ENCODE data around the gene STING1.

The STING1 gene

DNA sequence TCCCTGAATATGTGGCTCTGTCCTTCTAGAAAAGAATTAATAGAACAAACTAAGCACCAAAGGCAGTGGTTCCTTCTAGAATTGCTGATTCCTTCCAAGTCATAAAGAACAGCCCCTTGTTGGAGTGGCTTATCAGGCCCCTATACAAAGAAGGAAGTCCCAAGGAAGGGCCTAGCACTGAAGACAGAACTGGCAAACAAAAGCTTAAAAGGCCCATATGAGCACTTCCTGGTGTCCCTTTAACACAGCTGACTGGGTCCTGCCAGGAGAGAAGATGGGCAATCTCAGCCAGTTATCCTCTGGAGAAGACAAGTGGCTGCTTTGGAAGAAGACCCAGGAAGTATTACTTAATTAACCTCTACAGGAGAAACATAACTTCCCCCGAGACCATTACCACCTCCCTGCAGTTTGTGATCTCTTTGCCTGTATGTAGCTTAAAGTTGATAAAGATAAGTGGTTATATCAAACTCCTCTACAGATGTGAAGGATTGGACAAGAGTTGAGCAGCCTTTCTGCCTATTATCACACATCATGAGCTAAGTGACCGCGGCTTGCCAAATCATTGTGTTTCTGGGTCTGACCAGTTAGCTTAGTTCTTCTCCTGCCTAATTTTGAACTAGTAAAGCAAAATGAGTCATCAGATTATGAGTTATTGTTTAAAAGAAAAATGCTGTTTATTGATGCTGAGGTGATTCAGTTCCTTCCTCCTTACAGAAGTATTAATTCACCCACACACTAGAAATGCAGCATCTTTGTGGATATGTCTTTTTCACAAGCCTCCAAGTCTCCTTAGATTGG is 13.3 kb upstream of the STING1 start:
- Histone ChIP-seq H3K4me3 (ENCODE audit: low read depth in 1 of 2, low read length in 1 of 2) (no peak overlapping the region), H3K9me3 (no peaks in the 10 kb centered on the region), H3K4me1 (ENCODE audit: control insufficient read depth in 1 of 2, insufficient read depth in 1 of 2, low read depth in 1 of 2, low read length in 1 of 2) (peaks cover 4 to 9% of the 10 kb centered on the region in 2 experiments), H3K27ac (no peak overlapping the region), H3K27me3 (no peaks in the 10 kb centered on the region), H3K36me3 (no peaks in the 10 kb centered on the region)
- TF ChIP-seq, protein P1, sequence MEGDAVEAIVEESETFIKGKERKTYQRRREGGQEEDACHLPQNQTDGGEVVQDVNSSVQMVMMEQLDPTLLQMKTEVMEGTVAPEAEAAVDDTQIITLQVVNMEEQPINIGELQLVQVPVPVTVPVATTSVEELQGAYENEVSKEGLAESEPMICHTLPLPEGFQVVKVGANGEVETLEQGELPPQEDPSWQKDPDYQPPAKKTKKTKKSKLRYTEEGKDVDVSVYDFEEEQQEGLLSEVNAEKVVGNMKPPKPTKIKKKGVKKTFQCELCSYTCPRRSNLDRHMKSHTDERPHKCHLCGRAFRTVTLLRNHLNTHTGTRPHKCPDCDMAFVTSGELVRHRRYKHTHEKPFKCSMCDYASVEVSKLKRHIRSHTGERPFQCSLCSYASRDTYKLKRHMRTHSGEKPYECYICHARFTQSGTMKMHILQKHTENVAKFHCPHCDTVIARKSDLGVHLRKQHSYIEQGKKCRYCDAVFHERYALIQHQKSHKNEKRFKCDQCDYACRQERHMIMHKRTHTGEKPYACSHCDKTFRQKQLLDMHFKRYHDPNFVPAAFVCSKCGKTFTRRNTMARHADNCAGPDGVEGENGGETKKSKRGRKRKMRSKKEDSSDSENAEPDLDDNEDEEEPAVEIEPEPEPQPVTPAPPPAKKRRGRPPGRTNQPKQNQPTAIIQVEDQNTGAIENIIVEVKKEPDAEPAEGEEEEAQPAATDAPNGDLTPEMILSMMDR (IDR thresholded peaks at IDR 0.05) = no peak

DNA sequence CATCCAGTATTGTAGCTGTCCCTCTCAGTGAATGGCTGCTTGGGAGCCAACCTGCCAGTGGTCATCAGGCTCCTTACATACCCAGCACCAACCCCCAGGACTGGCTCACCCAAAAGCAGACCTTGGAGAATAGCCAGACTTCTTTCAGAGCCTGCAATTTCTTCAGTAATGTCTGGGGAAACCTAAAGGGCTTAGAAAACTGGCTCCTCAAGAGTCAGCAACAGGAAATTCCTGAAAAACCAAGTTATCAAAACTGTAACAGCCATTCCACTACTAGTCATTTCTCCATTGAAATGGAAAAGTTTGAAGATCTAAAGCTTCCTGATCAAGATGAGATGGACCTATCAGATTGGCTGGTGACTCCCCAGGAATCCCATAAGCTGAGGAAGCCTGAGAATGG is 12.3 kb upstream of the STING1 start:
- Histone ChIP-seq H3K36me3 (no peaks in the 10 kb centered on the region), H3K9me3 (no peaks in the 10 kb centered on the region), H3K4me3 (ENCODE audit: low read depth in 1 of 2, low read length in 1 of 2) (no peak overlapping the region), H3K27ac (no peak overlapping the region), H3K4me1 (ENCODE audit: control insufficient read depth in 1 of 2, insufficient read depth in 1 of 2, low read depth in 1 of 2, low read length in 1 of 2) (peaks cover 4 to 9% of the 10 kb centered on the region in 2 experiments), H3K27me3 (no peaks in the 10 kb centered on the region)
- TF ChIP-seq, protein P1 (IDR thresholded peaks at IDR 0.05) = no peak

DNA sequence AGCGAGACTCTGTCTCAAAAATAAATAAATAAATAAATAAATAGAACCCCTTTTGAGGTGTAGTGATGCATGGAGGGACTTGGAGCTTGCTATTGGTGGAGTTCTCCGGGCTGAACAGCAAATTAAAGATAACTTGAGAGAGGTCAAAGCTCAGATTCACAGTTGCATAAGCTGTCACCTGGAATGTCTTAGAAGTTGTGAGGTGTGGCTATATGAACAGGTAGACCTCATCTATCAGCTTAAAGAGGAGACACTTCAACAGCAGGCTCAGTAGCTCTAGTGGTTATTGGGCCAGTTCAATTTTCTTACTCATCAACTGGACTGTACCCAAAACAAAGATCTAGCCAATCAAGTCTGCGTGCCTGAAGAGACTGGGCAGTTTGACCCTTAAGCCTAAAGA is 11.7 kb upstream of the STING1 start:
- TF ChIP-seq, protein P1 (IDR thresholded peaks at IDR 0.05) = no peak

DNA sequence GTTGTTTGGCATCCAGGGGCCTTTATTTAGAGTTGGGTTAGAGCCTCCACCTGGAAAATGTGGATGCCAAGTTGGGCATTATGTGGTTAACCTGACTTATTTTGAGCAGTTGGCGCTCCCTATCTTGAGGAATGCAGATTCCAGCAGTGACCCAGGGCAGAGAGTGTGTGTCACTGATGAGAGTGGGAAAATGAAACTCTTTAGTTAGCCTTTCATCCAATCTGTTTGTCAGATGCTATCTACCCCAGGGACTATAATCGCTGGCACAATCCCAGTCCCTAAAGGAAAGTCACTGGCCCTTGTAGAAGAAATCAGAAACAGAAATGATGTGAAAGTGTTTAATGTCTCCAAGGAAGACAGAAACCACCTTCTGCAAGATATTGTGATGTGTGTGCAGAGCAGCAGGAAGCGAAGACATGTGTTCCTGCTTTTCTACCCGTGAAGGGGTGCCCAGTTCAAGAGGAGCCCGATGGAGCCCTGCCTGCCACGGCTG is 10.2 kb upstream of the STING1 start:
- Histone ChIP-seq H3K9me3 (no peaks in the 10 kb centered on the region), H3K4me1 (ENCODE audit: control insufficient read depth in 1 of 2, insufficient read depth in 1 of 2, low read depth in 1 of 2, low read length in 1 of 2) (peaks cover 10 to 16% of the 10 kb centered on the region in 2 experiments), H3K4me3 (ENCODE audit: low read depth in 1 of 2, low read length in 1 of 2) (no peak overlapping the region), H3K27me3 (no peaks in the 10 kb centered on the region), H3K27ac (no peak overlapping the region), H3K36me3 (no peaks in the 10 kb centered on the region)
- TF ChIP-seq, protein P1 (IDR thresholded peaks at IDR 0.05) = no peak

More for the DNA sequence above, 11.7 kb upstream of the STING1 start:
- Histone ChIP-seq H3K27ac (no peak overlapping the region), H3K4me3 (ENCODE audit: low read depth in 1 of 2, low read length in 1 of 2) (no peak overlapping the region), H3K9me3 (no peaks in the 10 kb centered on the region), H3K36me3 (no peaks in the 10 kb centered on the region), H3K4me1 (ENCODE audit: control insufficient read depth in 1 of 2, insufficient read depth in 1 of 2, low read depth in 1 of 2, low read length in 1 of 2) (peaks cover 4 to 9% of the 10 kb centered on the region in 2 experiments), H3K27me3 (no peaks in the 10 kb centered on the region)

DNA sequence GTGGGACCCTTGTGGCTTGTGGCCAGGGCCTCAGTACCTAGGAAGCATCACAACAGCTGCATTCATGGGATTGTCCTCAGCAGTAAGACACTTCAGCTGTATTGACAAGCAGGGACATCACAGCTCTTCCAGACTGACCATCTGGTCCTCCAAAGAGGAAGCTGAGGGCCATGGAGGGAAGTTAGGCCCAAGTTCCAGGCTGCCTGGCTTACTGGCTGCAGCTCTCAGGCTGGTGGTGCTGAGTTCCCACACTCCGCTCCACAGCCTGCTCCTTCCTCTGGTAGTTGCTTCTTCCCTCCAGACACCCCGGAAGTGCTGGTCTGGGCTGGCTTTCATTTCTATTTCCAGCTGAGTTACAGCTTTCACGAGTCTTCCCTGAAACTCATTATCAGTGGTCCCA is 5.7 kb upstream of the STING1 start:
- Histone ChIP-seq H3K27me3 (no peaks in the 10 kb centered on the region), H3K4me3 (ENCODE audit: low read depth in 1 of 2, low read length in 1 of 2) (no peak overlapping the region), H3K36me3 (no peaks in the 10 kb centered on the region), H3K4me1 (ENCODE audit: control insufficient read depth in 1 of 2, insufficient read depth in 1 of 2, low read depth in 1 of 2, low read length in 1 of 2) (peaks cover 7 to 10% of the 10 kb centered on the region in 2 experiments), H3K9me3 (no peaks in the 10 kb centered on the region), H3K27ac (peak overlapping the region; percentile 11)
- TF ChIP-seq, protein P1 (IDR thresholded peaks at IDR 0.05) = no peak
